Choroid plexus epithelial cell (primary cell): ENCODE data around the gene SLC25A6.
"Not testable (repeated sequence)": the region's sequence is repeated elsewhere in the genome, so short reads cannot be mapped to it uniquely, and the experiment has no call there.

Experiments
- DNase-seq: peaks from one replicate; pipeline ENCODE4 v3.0.0-alpha.2; 2010; ENCODE audit warnings: low read depth
- H3K4me3 ChIP-seq: 2 replicates; pipeline ENCODE4 v1.5.1; 2011; ENCODE audit warnings: low read depth, mild to moderate bottlenecking, control low read depth, low read length, moderate library complexity
- TF ChIP-seq, protein P1 (sequence below): conservative IDR thresholded peaks from 2 replicates; pipeline ENCODE4 v1.5.1; 2011; ENCODE audit warnings: low read depth, mild to moderate bottlenecking, control low read depth, inconsistent platforms, low read length, moderate library complexity

Gene SLC25A6

DNA sequence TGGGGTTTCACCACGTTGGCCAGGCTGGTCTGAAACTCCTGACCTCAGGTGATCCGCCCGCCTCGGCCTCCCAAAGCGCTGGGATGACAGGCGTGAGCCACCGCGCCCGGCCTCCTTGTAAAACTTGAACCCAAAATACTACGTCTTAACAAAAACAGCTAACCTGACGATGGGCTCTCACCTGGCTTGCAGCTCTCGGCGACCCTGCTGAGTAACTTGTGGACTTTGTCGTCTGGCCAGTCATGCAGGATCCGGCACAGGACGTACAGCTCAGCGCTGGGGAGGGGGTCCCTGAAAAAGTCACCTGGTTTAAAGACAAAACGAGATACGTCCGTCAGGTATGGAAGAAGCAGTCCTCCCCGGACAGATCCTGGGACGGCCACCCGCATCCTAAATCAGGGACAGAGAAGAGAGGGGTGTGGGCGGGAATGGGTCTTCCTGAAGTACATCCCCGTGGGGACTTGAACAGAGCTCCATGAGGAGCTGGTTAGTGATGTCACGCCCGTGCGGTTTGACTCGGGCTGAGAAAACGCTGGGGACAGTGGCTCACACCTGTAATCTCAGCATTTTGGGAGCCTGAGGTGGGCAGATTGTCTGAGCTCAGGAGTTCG is 20.7 kb upstream of the SLC25A6 start:
- DNase-seq, result no peak
- TF ChIP-seq, protein P1, sequence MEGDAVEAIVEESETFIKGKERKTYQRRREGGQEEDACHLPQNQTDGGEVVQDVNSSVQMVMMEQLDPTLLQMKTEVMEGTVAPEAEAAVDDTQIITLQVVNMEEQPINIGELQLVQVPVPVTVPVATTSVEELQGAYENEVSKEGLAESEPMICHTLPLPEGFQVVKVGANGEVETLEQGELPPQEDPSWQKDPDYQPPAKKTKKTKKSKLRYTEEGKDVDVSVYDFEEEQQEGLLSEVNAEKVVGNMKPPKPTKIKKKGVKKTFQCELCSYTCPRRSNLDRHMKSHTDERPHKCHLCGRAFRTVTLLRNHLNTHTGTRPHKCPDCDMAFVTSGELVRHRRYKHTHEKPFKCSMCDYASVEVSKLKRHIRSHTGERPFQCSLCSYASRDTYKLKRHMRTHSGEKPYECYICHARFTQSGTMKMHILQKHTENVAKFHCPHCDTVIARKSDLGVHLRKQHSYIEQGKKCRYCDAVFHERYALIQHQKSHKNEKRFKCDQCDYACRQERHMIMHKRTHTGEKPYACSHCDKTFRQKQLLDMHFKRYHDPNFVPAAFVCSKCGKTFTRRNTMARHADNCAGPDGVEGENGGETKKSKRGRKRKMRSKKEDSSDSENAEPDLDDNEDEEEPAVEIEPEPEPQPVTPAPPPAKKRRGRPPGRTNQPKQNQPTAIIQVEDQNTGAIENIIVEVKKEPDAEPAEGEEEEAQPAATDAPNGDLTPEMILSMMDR, result no peak
- H3K4me3 ChIP-seq, result no peak overlapping the region

DNA sequence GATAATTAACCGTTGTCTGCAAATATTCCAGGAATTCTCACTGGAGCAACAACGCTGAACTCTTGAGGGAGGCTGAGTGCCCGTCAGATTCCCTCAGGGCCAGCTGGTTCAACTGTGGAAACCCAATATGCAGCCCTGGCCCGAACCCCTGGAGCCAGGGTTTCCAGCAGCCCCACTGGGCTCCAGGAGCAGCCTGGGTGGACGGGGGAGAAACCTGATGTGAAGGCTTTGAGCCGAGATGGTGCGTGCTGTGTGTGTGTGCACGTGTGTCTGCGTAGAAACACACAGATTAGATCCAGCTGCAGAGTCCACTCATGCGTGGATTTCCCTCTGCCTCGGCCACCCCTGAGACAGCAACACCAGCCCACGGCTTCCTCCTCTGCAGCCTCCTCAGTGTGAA is 19.4 kb upstream of the SLC25A6 start:
- H3K4me3 ChIP-seq, result no peak overlapping the region
- TF ChIP-seq, protein P1, result no peak
- no peak for DNase-seq

DNA sequence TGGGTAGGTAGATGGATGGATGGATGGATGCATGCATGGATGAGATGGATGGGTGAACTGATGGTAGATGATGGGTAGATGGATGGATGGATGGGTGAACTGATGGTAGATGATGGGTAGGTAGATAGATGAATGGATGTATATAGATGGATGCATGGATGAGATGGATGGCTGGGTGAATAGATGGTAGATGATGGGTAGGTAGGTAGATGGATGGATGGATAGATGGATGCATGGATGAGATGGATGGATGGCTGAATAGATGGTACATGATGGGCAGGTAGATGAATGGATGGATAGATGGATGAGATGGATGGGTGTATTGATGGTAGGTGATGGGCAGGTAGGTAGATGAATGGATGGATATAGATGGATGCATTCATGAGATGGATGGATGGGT is 15.1 kb upstream of the SLC25A6 start:
- DNase-seq, result no peak
- TF ChIP-seq, protein P1, result no peak
- no peak overlapping the region for H3K4me3 ChIP-seq

DNA sequence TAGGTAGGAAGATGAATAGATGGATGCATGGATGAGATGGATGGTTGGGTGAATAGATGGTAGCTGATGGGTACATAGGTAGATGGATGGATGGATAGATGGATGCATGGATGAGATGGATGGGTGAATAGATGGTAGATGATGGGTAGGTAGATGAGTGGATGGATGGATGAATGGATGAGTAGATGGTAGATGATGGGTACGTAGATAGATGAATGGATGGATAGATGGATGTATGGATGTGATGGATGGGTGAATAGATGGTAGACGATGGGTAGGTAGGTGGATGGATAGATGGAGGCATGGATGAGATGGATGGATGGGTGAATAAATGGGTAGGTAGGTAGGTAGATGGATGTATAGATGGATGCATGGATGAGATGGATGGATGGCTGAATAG is 13.9 kb upstream of the SLC25A6 start:
- not testable (repeated sequence) for H3K4me3 ChIP-seq, DNase-seq

DNA sequence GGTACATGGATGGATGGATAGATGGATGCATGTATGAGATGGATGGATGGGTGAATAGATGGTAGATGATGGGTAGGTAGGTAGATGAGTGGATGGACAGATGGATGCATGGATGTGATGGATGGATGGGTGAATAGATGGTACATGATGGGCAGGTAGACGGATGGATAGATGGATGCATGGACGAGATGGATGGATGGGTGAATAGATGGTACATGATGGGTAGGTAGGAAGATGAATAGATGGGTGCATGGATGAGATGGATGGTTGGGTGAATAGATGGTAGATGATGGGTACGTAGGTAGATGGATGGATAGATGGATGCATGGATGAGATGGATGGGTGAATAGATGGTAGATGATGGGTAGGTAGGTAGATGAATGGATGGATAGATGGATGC is 12.0 kb upstream of the SLC25A6 start:
- not testable (repeated sequence) for DNase-seq, H3K4me3 ChIP-seq

DNA sequence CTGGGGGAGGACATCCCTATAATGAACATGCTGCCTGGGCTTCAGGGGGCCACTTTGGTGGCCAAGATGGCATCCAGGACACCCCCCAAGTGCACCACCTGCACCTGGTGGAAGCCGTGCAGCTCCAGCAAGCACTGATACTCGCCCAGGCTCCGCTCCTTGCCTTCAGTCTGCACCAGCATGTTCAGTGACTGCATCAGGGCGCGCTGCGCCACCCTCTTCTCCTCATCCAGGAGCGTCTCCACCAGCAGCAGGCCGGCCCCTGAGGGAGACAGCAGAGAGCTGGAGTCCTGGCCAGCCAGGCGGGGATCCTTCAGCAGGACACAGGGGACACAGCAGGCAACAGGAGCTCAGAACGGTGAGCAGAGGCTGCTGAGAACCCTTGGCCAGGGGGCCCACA is 11.3 kb upstream of the SLC25A6 start:
- TF ChIP-seq, protein P1, result no peak
- H3K4me3 ChIP-seq, result no peak overlapping the region

DNA sequence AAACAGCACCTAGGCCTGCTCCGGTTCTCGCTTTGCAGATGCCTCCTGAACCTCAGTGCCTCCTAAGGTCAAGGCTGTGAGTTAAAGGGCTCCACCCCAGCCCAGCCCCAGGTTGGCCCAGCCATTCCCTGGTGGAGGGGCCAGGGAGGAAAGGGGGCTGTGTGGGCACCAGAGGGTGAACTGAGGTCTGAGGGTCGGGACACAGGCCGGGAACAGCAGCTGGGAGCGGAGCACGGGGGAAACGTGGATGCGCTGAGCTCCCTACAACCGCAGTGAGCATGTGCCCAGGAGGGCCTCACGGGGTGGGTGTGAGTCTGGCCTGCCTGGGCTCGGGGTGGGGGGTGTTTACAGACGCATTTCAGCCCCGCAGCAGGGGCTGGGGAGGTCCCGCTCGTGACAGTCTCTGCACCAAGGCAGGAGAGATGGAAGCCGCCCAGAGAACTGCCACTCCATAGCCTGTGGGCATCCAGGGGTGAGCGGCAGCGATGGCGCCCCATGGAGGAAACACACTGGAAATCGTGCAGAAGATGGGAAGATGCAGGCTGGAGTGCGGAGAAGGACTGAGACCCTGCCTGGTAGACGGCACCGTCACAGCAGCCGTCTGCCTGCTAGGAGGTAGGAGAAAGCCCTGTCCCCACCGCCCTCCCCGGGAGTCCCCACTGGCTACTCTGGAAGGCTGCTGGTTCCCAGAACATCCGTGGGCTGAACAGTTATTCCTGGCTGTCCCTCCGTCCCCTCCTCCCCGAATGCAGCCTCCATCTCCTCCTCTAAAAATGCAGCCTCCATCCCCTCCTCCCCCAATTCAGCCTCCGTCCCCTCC is 9.9 kb upstream of the SLC25A6 start:
- TF ChIP-seq, protein P1, result no peak
- no peak for DNase-seq

More for the DNA sequence above, 11.3 kb upstream of the SLC25A6 start:
- DNase-seq, result no peak

More for the DNA sequence above, 9.9 kb upstream of the SLC25A6 start:
- no peak overlapping the region for H3K4me3 ChIP-seq
